K562 (cell line): ENCODE results near the gene NMT1. TPM values are rescaled to one million over a fixed set of nuclear protein-coding genes. Genes with fewer than 3 reads are reported as not detected.

ENCODE experiments used
- AFF1 ChIP-seq, 2 experiments: fragments of 450-650 bp; IDR thresholded peaks; 2 replicates each; pipeline ENCODE4 v1.6.1; 2018; ENCODE audit warnings: mild to moderate bottlenecking in 2 of 2, low read depth in 1 of 2; ENCODE audit not compliant: partially characterized antibody in 2 of 2
- FIP1L1 ChIP-seq: fragments of 200-400 bp; formaldehyde crosslinking; IDR thresholded peaks from 2 replicates; pipeline ENCODE4 v1.6.1; 2018; ENCODE audit warnings: mild to moderate bottlenecking, low read depth, low read length; ENCODE audit not compliant: poor library complexity, severe bottlenecking
- IRF2 ChIP-seq: sonication (generic); formaldehyde crosslinking; IDR thresholded peaks from 2 replicates; pipeline ENCODE4 v1.8.1; 2022; ENCODE audit warnings: mild to moderate bottlenecking, missing genetic modification reagents
- MGA ChIP-seq: fragments of 450-650 bp; IDR thresholded peaks from 2 replicates; pipeline ENCODE4 v1.6.1; 2016; ENCODE audit warnings: mild to moderate bottlenecking, moderate library complexity
- NCOA1 ChIP-seq: fragments of 450-650 bp; IDR thresholded peaks from 2 replicates; pipeline ENCODE4 v1.6.1; 2016; ENCODE audit warnings: low read depth
- POU5F1 ChIP-seq: fragments of 150-350 bp; IDR thresholded peaks from 2 replicates; pipeline ENCODE4 v1.6.1; 2014; ENCODE audit warnings: borderline replicate concordance, low read length, low read depth, mild to moderate bottlenecking; ENCODE audit not compliant: partially characterized antibody
- SMARCA5 ChIP-seq: fragments of 450-650 bp; IDR thresholded peaks from 2 replicates; pipeline ENCODE4 v1.6.1; 2016
- SMARCE1 ChIP-seq: fragments of 450-650 bp; IDR thresholded peaks from 2 replicates; pipeline ENCODE4 v1.7.1; 2016; ENCODE audit warnings: mild to moderate bottlenecking
- TBP ChIP-seq: optimal IDR thresholded peaks from 2 replicates; pipeline ENCODE3; 2011; ENCODE audit warnings: low read depth, low read length, improper control_type of control experiment
- TEAD4 ChIP-seq, 2 experiments: sonication (generic) in 1 of 2; formaldehyde crosslinking in 1 of 2; IDR thresholded peaks; 2 replicates each; pipeline versions ENCODE4 v1.6.1 to v1.8.0; 2012 to 2022; ENCODE audit warnings: borderline replicate concordance in 1 of 2, inconsistent platforms in 1 of 2, low read length in 1 of 2, mild to moderate bottlenecking in 1 of 2, missing genetic modification reagents in 1 of 2
- ZNF121 ChIP-seq: sonication (generic); formaldehyde crosslinking; conservative IDR thresholded peaks from 2 replicates; pipeline ENCODE4 v1.8.0; 2022; ENCODE audit warnings: missing genetic modification reagents
- ZNF311 ChIP-seq: fragments of 250-450 bp; sonication (Bioruptor Pico); IDR thresholded peaks from 2 replicates; pipeline ENCODE4 v1.4.0; 2020; ENCODE audit warnings: mild to moderate bottlenecking, moderate library complexity
- ZNF436 ChIP-seq: fragments of 250-450, 450-650 bp; sonication (Bioruptor Pico); formaldehyde crosslinking; IDR thresholded peaks from 2 replicates; pipeline ENCODE4 v1.7.0; 2020; ENCODE audit warnings: mild to moderate bottlenecking
- polyA plus RNA-seq, 8 experiments: library from polyadenylated mRNA; depleted of rRNA in 4 of 8; stranded (reverse) in 5 of 8; unstranded in 3 of 8; fragments of >200 nt; fragmentation: Nextera tagmentation in 2 of 8; fragmentation: Illumina TruSeq in 1 of 8; extraction: Ambion mirVana in 2 of 8; extraction: Trizol in 1 of 8; gene quantifications; 2 replicates each; pipeline versions ENCODE4 v1.2.1 to v1.2.3, GENCODE V29; 2011 to 2014; ENCODE audit warnings: inconsistent platforms in 1 of 8, missing spikeins in 1 of 8
- total RNA-seq, 7 experiments: library from RNA; depleted of rRNA in 6 of 7; stranded (reverse); fragments of >200 nt in 6 of 7; fragmentation: Illumina TruSeq in 2 of 7; extraction: Trizol in 2 of 7; gene quantifications; 2 replicates each; pipeline versions ENCODE4 v1.2.1 to v1.2.3, GENCODE V29; 2011 to 2021; ENCODE audit warnings: low replicate concordance in 1 of 7

The NMT1 gene
- total and polyA plus RNA-seq, 9 of the 15 experiments (the other 6 are each of a cell fraction or from before 2014, with no cell fraction given) = 86.7 to 569 (median 213) TPM

- no peak for TF ChIP-seq SMARCA5
- no peak for TF ChIP-seq AFF1 (IDR thresholded peaks at IDR 0.05; ENCODE audit: low read depth in 1 of 2, partially characterized antibody in 2 of 2)
- no peak for TF ChIP-seq ZNF311 (CRISPR knock-in tag)
- no peak for TF ChIP-seq FIP1L1
- no peak for TF ChIP-seq IRF2 (CRISPR knock-in tag)
- no peak for TF ChIP-seq ZNF121 (CRISPR knock-in tag)
- TF ChIP-seq SMARCE1 = no peak
- no peak for TF ChIP-seq TBP
- no peak for TF ChIP-seq MGA
- TF ChIP-seq ZNF436 (CRISPR knock-in tag) = no peak
- TF ChIP-seq POU5F1 = no peak
- TF ChIP-seq TEAD4 (IDR thresholded peaks at IDR 0.05; ENCODE audit: low read length) = no peak
- TF ChIP-seq TEAD4 (CRISPR knock-in tag; IDR thresholded peaks at IDR 0.05; ENCODE audit: borderline replicate concordance) = no peak
- no peak for TF ChIP-seq NCOA1
Observed at GRCh38 chr17:45149037-45149668, 88.0 kb downstream of the NMT1 start (continued).
